K562 (cell line): ENCODE data around the gene NRM. TPM values are rescaled to one million over a fixed set of nuclear protein-coding genes. Genes with fewer than 3 reads are reported as not detected.

Experiments
- CHD4 ChIP-seq: fragments of 200-600 bp; sonication (generic); IDR thresholded peaks from 3 replicates; pipeline ENCODE4 v1.6.1; 2012; ENCODE audit warnings: low read depth, mild to moderate bottlenecking, mixed read lengths, low read length, inconsistent platforms; ENCODE audit not compliant: insufficient read depth, insufficient replicate concordance, poor library complexity, severe bottlenecking
- CTBP1 ChIP-seq: fragments of 450-650 bp; IDR thresholded peaks from 2 replicates; pipeline ENCODE4 v1.6.1; 2016; ENCODE audit warnings: borderline replicate concordance
- DMBX1 ChIP-seq: fragments of 250-450 bp; sonication (Bioruptor Pico); IDR thresholded peaks from 2 replicates; pipeline ENCODE4 v1.8.0; 2022; ENCODE audit warnings: inconsistent platforms, mild to moderate bottlenecking, moderate library complexity, borderline replicate concordance
- ESRRB ChIP-seq: fragments of 250-450 bp; sonication (Bioruptor Pico); IDR thresholded peaks from 2 replicates; pipeline ENCODE4 v1.5.0; 2020; ENCODE audit warnings: mild to moderate bottlenecking, moderate library complexity, borderline replicate concordance
- FOXO4 ChIP-seq: fragments of 450-650 bp; formaldehyde crosslinking; IDR thresholded peaks from 2 replicates; pipeline ENCODE4 v1.4.0; 2020; ENCODE audit warnings: mild to moderate bottlenecking, moderate library complexity
- GABPB1 ChIP-seq: sonication (generic); formaldehyde crosslinking; IDR thresholded peaks from 2 replicates; pipeline ENCODE4 v1.8.0; 2022; ENCODE audit warnings: mild to moderate bottlenecking, missing genetic modification reagents
- HBP1 ChIP-seq: fragments of 450-650 bp; formaldehyde crosslinking; IDR thresholded peaks from 2 replicates; pipeline ENCODE4 v1.4.0; 2022; ENCODE audit warnings: missing genetic modification characterization
- KDM4B ChIP-seq, 2 experiments: fragments of 450-650 bp in 1 of 2; sonication (generic) in 1 of 2; IDR thresholded peaks; 2 replicates each; pipeline ENCODE4 v1.6.1; 2016 to 2017; ENCODE audit warnings: borderline replicate concordance in 2 of 2, antibody characterized with exemption in 1 of 2, low read depth in 1 of 2, mild to moderate bottlenecking in 1 of 2
- NFIC ChIP-seq: fragments of 450-650 bp; IDR thresholded peaks from 2 replicates; pipeline ENCODE4 v1.6.1; 2017; ENCODE audit warnings: mild to moderate bottlenecking, inconsistent platforms
- PCBP1 ChIP-seq: fragments of 200-400 bp; formaldehyde crosslinking; IDR thresholded peaks from 2 replicates; pipeline ENCODE4 v1.6.1; 2018; ENCODE audit warnings: mild to moderate bottlenecking, low read depth, low read length; ENCODE audit not compliant: poor library complexity, severe bottlenecking
- SMAD1 ChIP-seq: fragments of 150-350 bp; IDR thresholded peaks from 2 replicates; pipeline ENCODE4 v1.6.1; 2014; ENCODE audit warnings: low read length, low read depth; ENCODE audit not compliant: partially characterized antibody
- SMARCA4 ChIP-seq: fragments of 450-650 bp; IDR thresholded peaks from 2 replicates; pipeline ENCODE4 v1.6.1; 2016
- TCF7 ChIP-seq: sonication (generic); IDR thresholded peaks from 2 replicates; pipeline ENCODE4 v1.6.1; 2016; ENCODE audit warnings: antibody characterized with exemption, borderline replicate concordance
- TEAD2 ChIP-seq: fragments of 450-650 bp; IDR thresholded peaks from 2 replicates; pipeline ENCODE4 v1.6.1; 2016; ENCODE audit warnings: missing genetic modification characterization, control low read depth, missing compliant biosample characterization
- ZBTB17 ChIP-seq: fragments of 450-650 bp; formaldehyde crosslinking; IDR thresholded peaks from 2 replicates; pipeline ENCODE4 v1.4.0; 2020; ENCODE audit warnings: mild to moderate bottlenecking
- ZC3H11A ChIP-seq: IDR thresholded peaks from 2 replicates; pipeline ENCODE4 v1.6.1; 2012; ENCODE audit warnings: low read depth, low read length, improper control_type of control experiment
- ZFPM2 ChIP-seq: fragments of 250-450 bp; sonication (Bioruptor Pico); IDR thresholded peaks from 2 replicates; pipeline ENCODE4 v1.5.1; 2022; ENCODE audit warnings: mild to moderate bottlenecking
- ZNF165 ChIP-seq: fragments of 250-450 bp; sonication (Bioruptor Pico); IDR thresholded peaks from 2 replicates; pipeline ENCODE4 v1.4.0; 2020; ENCODE audit warnings: borderline replicate concordance
- ZNF282 ChIP-seq: sonication (generic); formaldehyde crosslinking; IDR thresholded peaks from 2 replicates; pipeline ENCODE4 v1.8.1; 2023; ENCODE audit warnings: missing genetic modification reagents
- ZNF384 ChIP-seq: IDR thresholded peaks from 2 replicates; pipeline ENCODE4 v1.6.1; 2012; ENCODE audit warnings: low read depth, low read length, improper control_type of control experiment
- ZNF778 ChIP-seq: fragments of 450-650 bp; formaldehyde crosslinking; IDR thresholded peaks from 2 replicates; pipeline ENCODE4 v1.4.0; 2020; ENCODE audit warnings: mild to moderate bottlenecking, moderate library complexity
- polyA plus RNA-seq, 8 experiments: library from polyadenylated mRNA; depleted of rRNA in 4 of 8; stranded (reverse) in 5 of 8; unstranded in 3 of 8; fragments of >200 nt; fragmentation: Nextera tagmentation in 2 of 8; fragmentation: Illumina TruSeq in 1 of 8; extraction: Ambion mirVana in 2 of 8; extraction: Trizol in 1 of 8; gene quantifications; 2 replicates each; pipeline versions ENCODE4 v1.2.1 to v1.2.3, GENCODE V29; 2011 to 2014; ENCODE audit warnings: inconsistent platforms in 1 of 8, missing spikeins in 1 of 8
- total RNA-seq, 7 experiments: library from RNA; depleted of rRNA in 6 of 7; stranded (reverse); fragments of >200 nt in 6 of 7; fragmentation: Illumina TruSeq in 2 of 7; extraction: Trizol in 2 of 7; gene quantifications; 2 replicates each; pipeline versions ENCODE4 v1.2.1 to v1.2.3, GENCODE V29; 2011 to 2021; ENCODE audit warnings: low replicate concordance in 1 of 7
- TF ChIP-seq, protein P1 (sequence below), 2 experiments: fragments of 200-800 bp in 1 of 2; sonication (Bioruptor generic) in 1 of 2; sonication (generic) in 1 of 2; formaldehyde crosslinking in 1 of 2; IDR thresholded peaks in 1 of 2; conservative IDR thresholded peaks in 1 of 2; 2 replicates each; pipeline versions ENCODE4 v1.5.0 to v1.6.1; 2016 to 2020; ENCODE audit warnings: missing compliant biosample characterization in 1 of 2, missing genetic modification characterization in 1 of 2, missing genetic modification reagents in 1 of 2

NRM gene
- total and polyA plus RNA-seq, 9 of the 15 experiments (the other 6 are each of a cell fraction or from before 2014, with no cell fraction given), result 9.7 to 58.2 (median 18.1) TPM

GRCh38 chr6:30682143-30683117, 8.4 kb downstream of the NRM start (continued):
- TF ChIP-seq PCBP1 (no peak), SMAD1 (peak; percentile 28), GABPB1 (peak; percentile 84), ZNF282 (CRISPR knock-in tag) (no peak), FOXO4 (no peak), ZC3H11A (peak; percentile 22; the same call in 1 of the 2 replicates), TCF7 (0 out of 2 replicates have a peak, but pooled peaks have one; percentile 25), HBP1 (peak; percentile 6; the same call in 1 of the 2 replicates), ZNF165 (CRISPR knock-in tag) (peak; percentile 38; the same call in 1 of the 2 replicates), TEAD2 (0 out of 2 replicates have a peak, but pooled peaks have one; percentile 37), NFIC (peak; percentile 46; the same call in 1 of the 2 replicates), ZNF384 (0 out of 2 replicates have a peak, but pooled peaks have one; percentile 31), ZFPM2 (no peak), ESRRB (CRISPR knock-in tag) (peak; percentile 60; the same call in 1 of the 2 replicates), ZBTB17 (CRISPR knock-in tag) (no peak), CHD4 (peak; percentile 78), DMBX1 (CRISPR knock-in tag) (peak; percentile 6; the same call in 1 of the 2 replicates), KDM4B (IDR thresholded peaks at IDR 0.05; ENCODE audit: borderline replicate concordance in 2 of 2, low read depth in 1 of 2) (peak in 1 of 2 experiments; percentile 95; a peak in 2 of 4 replicates), SMARCA4 (peak; percentile 86), CTBP1 (peak; percentile 75; the same call in 1 of the 2 replicates), ZNF778 (no peak)
- TF ChIP-seq, protein P1, sequence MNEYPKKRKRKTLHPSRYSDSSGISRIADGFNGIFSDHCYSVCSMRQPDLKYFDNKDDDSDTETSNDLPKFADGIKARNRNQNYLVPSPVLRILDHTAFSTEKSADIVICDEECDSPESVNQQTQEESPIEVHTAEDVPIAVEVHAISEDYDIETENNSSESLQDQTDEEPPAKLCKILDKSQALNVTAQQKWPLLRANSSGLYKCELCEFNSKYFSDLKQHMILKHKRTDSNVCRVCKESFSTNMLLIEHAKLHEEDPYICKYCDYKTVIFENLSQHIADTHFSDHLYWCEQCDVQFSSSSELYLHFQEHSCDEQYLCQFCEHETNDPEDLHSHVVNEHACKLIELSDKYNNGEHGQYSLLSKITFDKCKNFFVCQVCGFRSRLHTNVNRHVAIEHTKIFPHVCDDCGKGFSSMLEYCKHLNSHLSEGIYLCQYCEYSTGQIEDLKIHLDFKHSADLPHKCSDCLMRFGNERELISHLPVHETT (CRISPR knock-in tag; conservative IDR thresholded peaks at IDR 0.05 in 1 of 2, IDR thresholded peaks at IDR 0.05 in 1 of 2), result no peak
